Smooth muscle cell (in vitro differentiated cells): ENCODE data around the gene HMGN3. TPM values are rescaled to one million over a fixed set of nuclear protein-coding genes. Genes with fewer than 3 reads are reported as not detected.
"Not testable (repeated sequence)": the region's sequence is repeated elsewhere in the genome, so short reads cannot be mapped to it uniquely, and the experiment has no call there.

ENCODE experiments used
- DNase-seq: peaks from one replicate; lab custom pipeline; 2025; ENCODE audit not compliant: unreplicated experiment; lab: John Stamatoyannopoulos, UW
- H2AFZ ChIP-seq: fragments of 200-600 bp; sonication (generic); 2 replicates; pipeline ENCODE4 v1.6.0; 2016; ENCODE audit warnings: antibody characterized with exemption, low read depth, mild to moderate bottlenecking
- H3F3A ChIP-seq: fragments of 200-600 bp; sonication (generic); 2 replicates; pipeline ENCODE4 v1.6.0; 2017; ENCODE audit warnings: antibody characterized with exemption, low read depth
- H3K27ac ChIP-seq: fragments of 200-600 bp; sonication (generic); 2 replicates; pipeline ENCODE4 v1.5.1; 2016; ENCODE audit warnings: low read depth, mild to moderate bottlenecking
- H3K27me3 ChIP-seq: fragments of 200-600 bp; sonication (generic); 2 replicates; pipeline ENCODE4 v1.6.1; 2016; ENCODE audit warnings: low read depth, mild to moderate bottlenecking
- H3K36me3 ChIP-seq: fragments of 200-600 bp; sonication (generic); 2 replicates; pipeline ENCODE4 v1.5.1; 2016; ENCODE audit warnings: low read depth
- H3K4me1 ChIP-seq: fragments of 200-600 bp; sonication (generic); 2 replicates; pipeline ENCODE4 v1.5.1; 2016; ENCODE audit warnings: low read depth
- H3K4me2 ChIP-seq: fragments of 200-600 bp; sonication (generic); 2 replicates; pipeline ENCODE4 v1.6.0; 2016; ENCODE audit warnings: mild to moderate bottlenecking
- H3K4me3 ChIP-seq: fragments of 200-600 bp; sonication (generic); 2 replicates; pipeline ENCODE4 v1.5.1; 2016; ENCODE audit warnings: mild to moderate bottlenecking
- H3K79me2 ChIP-seq: fragments of 200-600 bp; sonication (generic); 2 replicates; pipeline ENCODE4 v1.6.0; 2016; ENCODE audit warnings: low read depth, mild to moderate bottlenecking
- H3K9ac ChIP-seq: fragments of 200-600 bp; sonication (generic); 2 replicates; pipeline ENCODE4 v1.6.0; 2016; ENCODE audit warnings: low read depth
- H3K9me3 ChIP-seq: fragments of 200-600 bp; sonication (generic); replicated peaks from 2 replicates; pipeline ENCODE4 v1.5.1; 2016; ENCODE audit warnings: low read depth
- H4K20me1 ChIP-seq: fragments of 200-600 bp; sonication (generic); 2 replicates; pipeline ENCODE4 v1.6.0; 2016; ENCODE audit warnings: low read depth
- WGBS: methylation state at CpG from one replicate; pipeline ENCODE4 v1.1.7; 2016; ENCODE audit warnings: low lambda C conversion rate; 5-methylcytosine and 5-hydroxymethylcytosine counted together
- polyA plus RNA-seq: library from polyadenylated mRNA; unstranded; fragments of >200 nt; fragmentation: Nextera tagmentation; extraction: Ambion mirVana; gene quantifications from 2 replicates; pipeline ENCODE4 v1.2.1, GENCODE V29; 2016
- total RNA-seq: library from RNA; depleted of rRNA; stranded (reverse); fragments of >200 nt; gene quantifications from 2 replicates; pipeline ENCODE4 v1.2.3, GENCODE V29; 2014
- TF ChIP-seq, protein P1 (sequence below): fragments of 200-600 bp; sonication (generic); IDR thresholded peaks from 2 replicates; pipeline ENCODE4 v1.5.1; 2017; ENCODE audit warnings: borderline replicate concordance, mild to moderate bottlenecking, antibody characterized with exemption; ENCODE audit not compliant: insufficient read depth, poor library complexity, severe bottlenecking

HMGN3 gene
- total and polyA plus RNA-seq, 2 experiments from 2014 or later: 75.4 to 108 TPM

DNA sequence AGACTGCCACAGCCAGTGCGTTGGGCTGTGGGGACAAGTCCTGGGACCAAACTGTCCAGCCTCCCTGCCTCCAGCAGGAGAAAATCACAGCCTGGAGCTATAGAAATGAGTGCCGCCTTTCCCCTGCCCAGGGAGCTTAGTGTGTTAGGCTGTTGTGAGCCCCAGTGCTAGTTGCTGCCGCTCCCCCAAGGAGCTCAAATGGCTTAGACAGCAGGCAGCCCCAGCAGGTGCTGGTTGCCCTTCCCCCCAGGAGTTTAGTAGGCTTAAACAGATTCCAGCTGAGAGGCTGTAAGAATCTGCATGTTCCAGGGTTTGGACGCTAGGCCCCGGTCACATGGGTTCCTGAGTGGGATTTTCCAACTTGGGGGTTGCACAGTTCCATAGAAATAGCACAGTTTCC is 27.2 kb upstream of the HMGN3 start:
- no peak overlapping the region for H2AFZ ChIP-seq
- no peaks in the 10 kb centered on the region for H4K20me1 ChIP-seq
- H3K9me3 ChIP-seq: no peaks in the 10 kb centered on the region
- H3K4me2 ChIP-seq: no peak overlapping the region
- no peak overlapping the region for H3K4me3 ChIP-seq
- no peak overlapping the region for H3K27ac ChIP-seq
- DNase-seq: no peak
- TF ChIP-seq, protein P1, sequence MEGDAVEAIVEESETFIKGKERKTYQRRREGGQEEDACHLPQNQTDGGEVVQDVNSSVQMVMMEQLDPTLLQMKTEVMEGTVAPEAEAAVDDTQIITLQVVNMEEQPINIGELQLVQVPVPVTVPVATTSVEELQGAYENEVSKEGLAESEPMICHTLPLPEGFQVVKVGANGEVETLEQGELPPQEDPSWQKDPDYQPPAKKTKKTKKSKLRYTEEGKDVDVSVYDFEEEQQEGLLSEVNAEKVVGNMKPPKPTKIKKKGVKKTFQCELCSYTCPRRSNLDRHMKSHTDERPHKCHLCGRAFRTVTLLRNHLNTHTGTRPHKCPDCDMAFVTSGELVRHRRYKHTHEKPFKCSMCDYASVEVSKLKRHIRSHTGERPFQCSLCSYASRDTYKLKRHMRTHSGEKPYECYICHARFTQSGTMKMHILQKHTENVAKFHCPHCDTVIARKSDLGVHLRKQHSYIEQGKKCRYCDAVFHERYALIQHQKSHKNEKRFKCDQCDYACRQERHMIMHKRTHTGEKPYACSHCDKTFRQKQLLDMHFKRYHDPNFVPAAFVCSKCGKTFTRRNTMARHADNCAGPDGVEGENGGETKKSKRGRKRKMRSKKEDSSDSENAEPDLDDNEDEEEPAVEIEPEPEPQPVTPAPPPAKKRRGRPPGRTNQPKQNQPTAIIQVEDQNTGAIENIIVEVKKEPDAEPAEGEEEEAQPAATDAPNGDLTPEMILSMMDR: no peak
- peaks cover 4% of the 10 kb centered on the region for H3F3A ChIP-seq
- H3K79me2 ChIP-seq: no peaks in the 10 kb centered on the region
- H3K4me1 ChIP-seq: no peaks in the 10 kb centered on the region
- no peaks in the 10 kb centered on the region for H3K36me3 ChIP-seq
- WGBS: 85% methylated on average over 5 of the region's 5 CpGs
- no peaks in the 10 kb centered on the region for H3K27me3 ChIP-seq
- no peak overlapping the region for H3K9ac ChIP-seq

DNA sequence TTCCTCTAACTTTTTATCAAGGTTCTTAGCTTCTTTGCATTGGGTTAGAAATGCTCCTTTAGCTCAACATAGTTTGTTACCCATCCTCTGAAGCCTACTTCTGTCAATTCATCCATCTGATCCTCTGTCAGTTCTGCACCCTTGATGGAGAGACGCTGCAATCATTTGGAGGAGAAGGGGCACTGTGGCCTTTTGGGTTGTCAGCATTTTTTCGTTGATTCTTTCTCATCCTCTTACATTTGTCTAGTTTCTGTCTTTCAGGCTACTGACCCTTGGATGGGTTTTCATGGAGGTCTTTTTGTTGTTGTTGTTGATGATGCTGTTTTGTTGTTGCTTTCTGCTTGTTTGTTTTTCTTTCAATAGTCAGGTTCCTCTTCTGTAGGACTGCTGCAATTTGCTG is 26.3 kb upstream of the HMGN3 start:
- no peak overlapping the region for H3K4me2 ChIP-seq
- no peak overlapping the region for H3K27ac ChIP-seq
- no peak for DNase-seq
- H3K4me3 ChIP-seq: no peak overlapping the region
- no peaks in the 10 kb centered on the region for H4K20me1 ChIP-seq
- H3F3A ChIP-seq: peaks cover 4% of the 10 kb centered on the region
- no peaks in the 10 kb centered on the region for H3K27me3 ChIP-seq
- WGBS: 86% methylated on average over 2 of the region's 2 CpGs
- H3K36me3 ChIP-seq: no peaks in the 10 kb centered on the region
- no peaks in the 10 kb centered on the region for H3K9me3 ChIP-seq
- H3K79me2 ChIP-seq: no peaks in the 10 kb centered on the region
- no peak overlapping the region for H2AFZ ChIP-seq
- H3K9ac ChIP-seq: no peak overlapping the region
- TF ChIP-seq, protein P1: no peak
- no peaks in the 10 kb centered on the region for H3K4me1 ChIP-seq

DNA sequence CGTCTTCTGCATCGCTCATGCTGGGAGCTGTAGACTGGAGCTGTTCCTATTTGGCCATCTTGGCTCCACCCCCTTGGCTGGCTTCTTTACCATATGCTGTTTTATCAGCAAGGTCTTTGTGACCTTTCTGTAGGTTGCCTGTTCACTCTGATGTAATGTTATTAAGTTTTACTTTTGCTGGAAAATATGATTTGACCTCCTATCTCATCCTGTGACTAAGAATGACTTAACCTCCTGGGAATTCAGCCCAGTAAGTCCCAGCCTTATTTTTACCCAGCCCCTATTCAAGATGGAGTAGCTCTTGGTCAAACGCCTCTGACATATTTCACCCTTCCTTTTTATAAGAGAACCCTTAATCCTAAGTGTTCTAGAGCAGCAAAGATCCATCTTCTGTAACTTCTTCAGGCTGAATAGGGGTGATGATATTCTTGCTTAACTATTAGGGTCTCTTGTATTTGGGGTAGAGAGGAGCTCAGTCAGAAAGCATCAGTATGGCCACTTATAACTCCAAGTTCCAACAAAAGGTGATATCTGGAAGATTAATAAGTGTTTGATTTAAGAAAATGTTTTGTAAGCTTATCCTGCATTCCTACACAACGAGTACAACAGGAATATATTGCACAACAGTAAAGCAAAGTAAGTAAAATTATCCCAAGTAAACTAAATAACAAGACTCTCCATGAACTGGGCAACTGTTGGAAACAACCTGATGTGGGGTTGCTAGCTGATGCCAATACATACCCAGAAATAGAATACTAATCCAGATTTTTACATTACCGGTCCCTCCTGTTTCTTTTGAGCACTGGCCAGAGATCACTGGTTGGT is 23.1 kb upstream of the HMGN3 start:
- Histone ChIP-seq H4K20me1 (no peaks in the 10 kb centered on the region), H3K36me3 (no peaks in the 10 kb centered on the region), H3K79me2 (no peaks in the 10 kb centered on the region), H3K9ac (no peak overlapping the region), H3K9me3 (no peaks in the 10 kb centered on the region), H3K4me2 (no peak overlapping the region), H3K27me3 (no peaks in the 10 kb centered on the region), H3K4me1 (no peaks in the 10 kb centered on the region), H3F3A (no peaks in the 10 kb centered on the region), H3K4me3 (no peak overlapping the region), H3K27ac (no peak overlapping the region), H2AFZ (no peak overlapping the region)
- TF ChIP-seq, protein P1: no peak
- DNase-seq: no peak
- 84% methylated on average over 5 of the region's 5 CpGs for WGBS

DNA sequence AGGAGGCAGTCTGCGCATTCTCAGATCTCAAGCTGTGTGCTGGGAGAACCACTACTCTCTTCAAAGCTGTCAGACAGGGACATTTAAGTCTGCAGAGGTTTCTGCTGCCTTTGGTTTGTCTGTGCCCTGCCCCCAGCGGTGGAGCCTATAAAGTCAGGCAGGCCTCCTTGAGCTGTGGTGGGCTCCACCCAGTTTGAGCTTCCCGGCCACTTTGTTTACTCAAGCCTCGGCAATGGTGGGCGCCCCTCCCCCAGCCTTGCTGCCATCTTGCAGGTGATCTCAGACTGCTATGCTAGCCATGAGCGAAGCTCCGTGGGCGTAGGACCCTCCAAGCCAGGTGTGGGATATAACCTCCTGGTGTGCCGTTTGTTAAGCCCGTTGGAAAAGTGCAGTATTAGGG is 22.3 kb upstream of the HMGN3 start:
- H3K79me2 ChIP-seq, H2AFZ ChIP-seq, DNase-seq, H3K27me3 ChIP-seq, H3K9ac ChIP-seq, H3K9me3 ChIP-seq, H3F3A ChIP-seq, H3K4me1 ChIP-seq, H3K4me3 ChIP-seq, H3K4me2 ChIP-seq, H3K36me3 ChIP-seq, H4K20me1 ChIP-seq, H3K27ac ChIP-seq: not testable (repeated sequence)
- WGBS: 86% methylated on average over 10 of the region's 10 CpGs

DNA sequence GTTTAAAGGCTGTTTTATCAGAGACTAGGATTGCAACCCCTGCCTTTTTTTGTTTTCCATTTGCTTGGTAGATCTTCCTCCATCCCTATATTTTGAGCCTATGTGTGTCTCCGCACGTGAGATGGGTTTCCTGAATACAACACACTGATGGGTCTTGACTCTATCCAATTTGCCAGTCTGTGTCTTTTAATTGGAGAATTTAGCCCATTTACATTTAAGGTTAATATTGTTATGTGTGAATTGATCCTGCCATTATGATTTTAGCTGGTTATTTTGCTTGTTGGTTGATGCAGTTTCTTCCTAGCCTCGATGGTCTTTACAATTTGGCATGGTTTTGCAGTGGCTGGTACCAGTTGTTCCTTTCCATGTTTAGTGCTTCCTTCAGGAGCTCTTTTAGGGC is 20.6 kb upstream of the HMGN3 start:
- H3K79me2 ChIP-seq, H3F3A ChIP-seq, H3K4me1 ChIP-seq, H4K20me1 ChIP-seq, H3K36me3 ChIP-seq, DNase-seq, H3K4me2 ChIP-seq, H2AFZ ChIP-seq, H3K27me3 ChIP-seq, H3K9ac ChIP-seq, H3K4me3 ChIP-seq, H3K9me3 ChIP-seq, H3K27ac ChIP-seq: not testable (repeated sequence)
- 89% methylated on average over 3 of the region's 3 CpGs for WGBS
